Activated CD4-positive, CD25-positive, alpha-beta regulatory T cell treated with anti-CD3 and anti-CD28 coated beads, Interleukin-2, amount 50 U/mL, for 24 hours (primary cell): Measurements from ENCODE around the gene SRCIN1.
A peak's percentile ranks its signal among the peaks of the same experiment; 100 is the strongest.
"Not testable (repeated sequence)": the region's sequence is repeated elsewhere in the genome, so short reads cannot be mapped to it uniquely, and the experiment has no call there.

Experiments used
- ATAC-seq, 2 donors: fragments of 150-1000 bp; cut with Tn5 transposase; one replicate each; pipeline ENCODE4 v1.10.0; 2021; ENCODE audit warnings: mild to moderate bottlenecking in 1 of 2, moderate library complexity in 1 of 2

The SRCIN1 gene

GRCh38 chr17:38507921-38508569 is 97.7 kb downstream of the SRCIN1 start:
- no peak for ATAC-seq

- ATAC-seq = no peak
Measured at GRCh38 chr17:38507436-38507835, 98.3 kb downstream of the SRCIN1 start.

GRCh38 chr17:38504216-38504615 is 101.5 kb downstream of the SRCIN1 start:
- no peak for ATAC-seq

- ATAC-seq = not testable (repeated sequence)
Measured at GRCh38 chr17:38503286-38503913, 102.4 kb downstream of the SRCIN1 start.

GRCh38 chr17:38501718-38502117 is 104.0 kb downstream of the SRCIN1 start:
- ATAC-seq = not testable (repeated sequence)

- ATAC-seq = not testable (repeated sequence)
Measured at GRCh38 chr17:38499230-38499629, 106.5 kb downstream of the SRCIN1 start.

GRCh38 chr17:38498353-38498752 is 107.4 kb downstream of the SRCIN1 start:
- ATAC-seq = no peak

GRCh38 chr17:38497656-38498055 is 108.1 kb downstream of the SRCIN1 start:
- not testable (repeated sequence) for ATAC-seq

- ATAC-seq = not testable (repeated sequence)
Measured at GRCh38 chr17:38494152-38494551, 111.6 kb downstream of the SRCIN1 start.

- peak in 1 of 2 donors; percentile 73 for ATAC-seq
Measured at GRCh38 chr17:38492067-38493040, 113.4 kb downstream of the SRCIN1 start.

- not testable (repeated sequence) for ATAC-seq
Measured at GRCh38 chr17:38491346-38492066, 114.2 kb downstream of the SRCIN1 start.

- not testable (repeated sequence) for ATAC-seq
Measured at GRCh38 chr17:38489774-38490173, 116.0 kb downstream of the SRCIN1 start.

- ATAC-seq = peak; percentile 69 to 70
Measured at GRCh38 chr17:38485681-38486298, 120.0 kb downstream of the SRCIN1 start.

- ATAC-seq = no peak
Measured at GRCh38 chr17:38485146-38485468, 120.6 kb downstream of the SRCIN1 start.

GRCh38 chr17:38484242-38485145 is 121.3 kb downstream of the SRCIN1 start:
- ATAC-seq = peak; percentile 58 to 67

GRCh38 chr17:38482700-38483043 is 123.1 kb downstream of the SRCIN1 start:
- not testable (repeated sequence) for ATAC-seq

- ATAC-seq = not testable (repeated sequence)
Measured at GRCh38 chr17:38482039-38482699, 123.6 kb downstream of the SRCIN1 start.
